ENCODE measurements around the gene BEX4. TPM values are rescaled to one million over a fixed set of nuclear protein-coding genes. Genes with fewer than 3 reads are reported as not detected.

Gene BEX4
- polyA plus RNA-seq, 3 donors, result 17.6 to 33.5 (median 28.6) TPM

- Histone ChIP-seq H3K9me3 (replicated peaks in 1 of 2; ENCODE audit: control insufficient read depth in 1 of 2, insufficient read depth in 1 of 2, low read length in 2 of 2) (no peaks in the 10 kb centered on the region), H2AFZ (ENCODE audit: insufficient read depth, low read depth, low read length, poor library complexity, severe bottlenecking) (no peak overlapping the region), H3K9ac (ENCODE audit: insufficient read depth, low read length, poor library complexity, severe bottlenecking) (no peak overlapping the region), H3K36me3 (replicated peaks in 1 of 2; ENCODE audit: control insufficient read depth in 1 of 2, insufficient read depth in 2 of 2, low read length in 2 of 2) (no peaks in the 10 kb centered on the region), H3K27ac (ENCODE audit: low read depth in 1 of 2, low read length in 2 of 2) (no peak overlapping the region), H4K20me1 (ENCODE audit: insufficient read depth, low read length) (no peaks in the 10 kb centered on the region), H3K27me3 (ENCODE audit: control insufficient read depth in 2 of 2, insufficient read depth in 2 of 2, low read length in 2 of 2) (peaks cover 0 to 2% of the 10 kb centered on the region in 2 donors), H3K79me2 (ENCODE audit: insufficient read depth, low read length) (no peaks in the 10 kb centered on the region), H3K4me2 (replicated peaks; ENCODE audit: extremely low read depth, low read length, poor library complexity, severe bottlenecking) (no peak overlapping the region), H3K4me1 (ENCODE audit: control insufficient read depth in 1 of 2, insufficient read depth in 2 of 2, low read length in 2 of 2) (no peaks in the 10 kb centered on the region), H3K4me3 (replicated peaks in 1 of 3; ENCODE audit: low read depth in 2 of 3, low read length in 3 of 3) (no peak overlapping the region)
- TF ChIP-seq CTCF (IDR thresholded peaks at IDR 0.05), result no peak
- intact Hi-C loops (cut with micrococcal nuclease), result no loop called here
- Mint-ChIP-seq H3K9me3 (no peaks in the 10 kb centered on the region), H3K27ac (no peak overlapping the region), H3K36me3 (no peaks in the 10 kb centered on the region), H3K27me3 (ENCODE audit: low read depth in 3 of 3) (peaks cover 0 to 6% (median 1%) of the 10 kb centered on the region in 3 donors), H3K4me3 (no peak overlapping the region), H3K4me1 (no peaks in the 10 kb centered on the region)
- WGBS (ENCODE audit: insufficient coverage), result no CpG with 5 or more reads among the region's 9 CpGs
- no peak for DNase-seq
These were observed 31.0 kb upstream of the BEX4 start for GRCh38 chrX:103183912-103184311.

- Histone ChIP-seq H3K4me1 (ENCODE audit: control insufficient read depth in 1 of 2, insufficient read depth in 2 of 2, low read length in 2 of 2) (no peaks in the 10 kb centered on the region), H3K36me3 (replicated peaks in 1 of 2; ENCODE audit: control insufficient read depth in 1 of 2, insufficient read depth in 2 of 2, low read length in 2 of 2) (no peaks in the 10 kb centered on the region), H3K9ac (ENCODE audit: insufficient read depth, low read length, poor library complexity, severe bottlenecking) (no peak overlapping the region), H3K9me3 (replicated peaks in 1 of 2; ENCODE audit: control insufficient read depth in 1 of 2, insufficient read depth in 1 of 2, low read length in 2 of 2) (no peaks in the 10 kb centered on the region), H3K27me3 (ENCODE audit: control insufficient read depth in 2 of 2, insufficient read depth in 2 of 2, low read length in 2 of 2) (no peaks in the 10 kb centered on the region), H3K4me2 (replicated peaks; ENCODE audit: extremely low read depth, low read length, poor library complexity, severe bottlenecking) (no peak overlapping the region), H3K4me3 (replicated peaks in 1 of 3; ENCODE audit: low read depth in 2 of 3, low read length in 3 of 3) (no peak overlapping the region), H4K20me1 (ENCODE audit: insufficient read depth, low read length) (no peaks in the 10 kb centered on the region), H3K27ac (ENCODE audit: low read depth in 1 of 2, low read length in 2 of 2) (no peak overlapping the region), H2AFZ (ENCODE audit: insufficient read depth, low read depth, low read length, poor library complexity, severe bottlenecking) (no peak overlapping the region), H3K79me2 (ENCODE audit: insufficient read depth, low read length) (no peaks in the 10 kb centered on the region)
- Mint-ChIP-seq H3K27me3 (ENCODE audit: low read depth in 3 of 3) (peaks cover 0 to 2% (median 1%) of the 10 kb centered on the region in 3 donors), H3K9me3 (no peaks in the 10 kb centered on the region), H3K4me1 (no peaks in the 10 kb centered on the region), H3K36me3 (no peaks in the 10 kb centered on the region), H3K4me3 (no peak overlapping the region), H3K27ac (no peak overlapping the region)
- intact Hi-C loops (cut with micrococcal nuclease), result no loop called here
- DNase-seq, result no peak
- no CpG with 5 or more reads among the region's 1 CpG for WGBS (ENCODE audit: insufficient coverage)
- no peak for TF ChIP-seq CTCF (IDR thresholded peaks at IDR 0.05)
These were observed 26.9 kb upstream of the BEX4 start for GRCh38 chrX:103187953-103188475.

Data from CD14-positive monocyte (primary cell).